IPS DF 4.7 (cell line): Measurements from ENCODE around the gene OASL.
"Not testable (repeated sequence)": the region's sequence is repeated elsewhere in the genome, so short reads cannot be mapped to it uniquely, and the experiment has no call there.

Experiments
- DNase-seq: peaks from one replicate; pipeline ENCODE4 v3.0.0-alpha.2; 2013; ENCODE audit warnings: low spot score; ENCODE audit errors: extremely low read depth

The OASL gene

DNA sequence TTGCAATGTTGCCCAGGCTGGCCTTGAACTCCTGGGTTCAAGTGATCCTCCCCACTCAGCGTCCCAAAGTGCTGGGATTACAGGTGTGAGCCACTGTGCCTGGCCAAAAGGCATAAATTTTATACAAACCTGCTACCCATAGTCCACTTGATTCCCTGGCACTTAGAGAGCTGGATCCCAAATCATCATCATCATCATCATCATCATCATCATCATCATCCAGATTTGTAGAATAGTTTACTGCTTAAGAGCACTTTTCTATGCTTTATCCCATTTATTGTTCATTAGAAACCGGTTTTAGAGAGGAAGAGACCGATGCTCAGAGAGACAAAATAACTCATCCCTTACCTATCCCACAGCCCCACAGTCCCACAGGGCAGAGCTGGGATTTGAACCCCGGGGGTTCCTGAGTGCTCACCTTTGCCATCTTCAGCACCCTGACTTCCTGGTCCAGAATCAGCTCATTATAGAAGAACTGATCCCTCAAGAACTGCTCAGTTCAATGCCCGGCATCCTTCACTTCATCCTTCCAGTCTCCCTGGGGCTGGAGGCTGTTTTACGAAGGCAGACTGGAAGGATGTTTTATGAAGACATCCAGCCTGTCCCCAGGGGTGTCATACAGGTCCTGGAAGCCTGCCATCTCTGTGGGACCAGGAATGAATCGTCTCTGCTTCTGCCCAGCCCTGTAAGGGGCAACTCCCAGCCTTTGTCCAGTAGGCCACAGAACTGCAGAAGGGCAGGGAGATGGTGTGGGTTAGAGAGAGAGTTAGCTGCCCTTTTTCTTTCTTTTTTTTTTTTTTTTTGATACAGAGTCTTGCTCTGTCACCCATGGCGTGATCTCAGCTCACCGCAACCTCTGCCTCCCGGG is 20.2 kb upstream of the OASL start:
- no peak for DNase-seq

DNA sequence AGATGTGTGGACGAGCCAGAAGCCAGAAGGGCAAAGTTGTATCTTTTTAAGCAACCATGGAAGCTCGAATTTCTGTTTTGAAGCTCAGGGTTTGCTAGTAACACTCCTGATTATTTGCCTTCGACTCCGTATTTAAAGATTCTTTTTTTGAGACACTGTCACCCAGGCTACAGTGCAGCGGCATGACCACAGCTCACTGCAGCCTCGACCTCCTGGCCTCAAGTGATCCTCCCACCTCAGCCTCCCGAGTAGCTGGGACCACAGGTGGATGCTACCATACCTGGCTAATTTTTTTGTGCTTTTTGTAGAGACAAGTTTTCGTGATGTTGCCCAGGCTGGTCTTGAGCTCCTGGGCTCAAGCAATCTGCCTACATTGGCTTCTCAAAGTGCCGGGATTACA is 18.7 kb upstream of the OASL start:
- no peak for DNase-seq

DNA sequence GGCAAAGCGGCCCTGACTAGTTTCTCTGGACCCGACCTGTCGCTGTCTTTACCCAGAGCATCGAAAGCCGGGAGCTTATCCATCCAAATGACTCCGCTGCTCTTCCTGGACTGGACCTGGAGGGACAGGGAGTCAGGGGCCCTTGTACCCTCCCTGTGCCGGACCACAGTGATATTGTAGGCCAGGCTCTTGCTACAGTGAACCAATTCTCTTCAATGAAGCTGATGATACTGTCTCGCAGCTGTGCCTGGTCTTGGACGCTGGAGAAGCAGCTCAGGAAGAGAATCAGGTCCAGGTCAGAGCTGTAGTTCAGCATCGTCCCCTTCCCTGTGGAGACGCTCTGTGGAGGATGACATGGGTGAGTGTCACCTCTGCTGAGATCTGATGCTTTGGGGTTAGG is 14.7 kb upstream of the OASL start:
- DNase-seq = no peak

DNA sequence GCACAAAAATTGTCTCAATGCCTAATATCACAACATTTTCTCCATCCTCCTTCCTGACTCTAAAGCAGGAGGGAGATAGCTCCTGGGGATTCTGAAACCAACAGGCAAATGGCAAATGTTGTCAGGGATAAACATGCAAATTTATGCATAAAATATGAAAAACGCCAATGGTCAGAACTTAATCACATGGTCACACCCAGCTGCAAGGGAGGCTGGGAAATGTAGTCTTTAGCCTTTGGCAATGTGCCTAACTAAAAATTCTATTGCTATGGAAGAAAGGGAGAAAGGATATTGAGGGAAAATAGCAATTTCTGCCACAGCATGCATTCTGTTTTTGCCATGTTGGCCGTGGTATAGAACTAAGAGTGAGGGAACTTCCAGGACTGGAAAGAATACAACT is 11.7 kb upstream of the OASL start:
- no peak for DNase-seq

DNA sequence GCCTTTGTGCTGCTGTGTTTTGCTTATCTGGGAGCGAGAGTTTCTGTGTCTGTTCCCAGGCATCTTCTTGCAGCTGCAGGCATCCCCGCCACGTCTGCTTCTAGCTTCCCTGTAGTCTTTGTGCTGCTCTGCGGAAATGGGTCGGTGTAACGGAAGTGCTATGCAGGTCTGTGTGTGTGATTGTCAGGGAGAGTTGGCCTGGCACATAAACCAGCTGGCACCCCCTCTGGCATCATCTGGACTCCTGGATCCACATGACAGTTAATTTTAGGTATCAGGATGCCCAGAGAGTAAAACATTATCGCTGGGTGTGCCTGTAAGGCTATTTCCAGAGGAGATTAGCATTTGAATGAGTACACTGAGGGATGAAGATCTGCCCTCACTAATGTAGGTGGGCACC is 9.4 kb upstream of the OASL start:
- DNase-seq = no peak

DNA sequence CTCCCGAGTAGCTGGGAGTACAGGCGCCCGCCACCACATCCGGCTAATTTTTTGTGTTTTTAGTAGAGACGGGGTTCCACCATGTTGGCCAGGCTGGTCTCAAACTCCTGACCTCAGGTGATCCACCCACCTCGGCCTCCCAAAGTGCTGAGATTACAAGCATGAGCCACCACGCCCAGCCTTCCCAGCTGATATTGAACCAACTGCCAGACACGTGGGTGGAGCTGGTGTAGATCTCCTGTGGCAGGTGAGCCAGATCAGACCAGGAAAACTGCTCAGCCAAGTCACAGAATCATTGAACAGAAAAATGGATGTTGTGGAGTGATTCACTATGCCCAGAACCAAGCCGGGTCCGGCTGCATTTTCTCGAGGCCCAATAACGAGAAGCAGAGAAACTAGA is 8.4 kb upstream of the OASL start:
- not testable (repeated sequence) for DNase-seq

DNA sequence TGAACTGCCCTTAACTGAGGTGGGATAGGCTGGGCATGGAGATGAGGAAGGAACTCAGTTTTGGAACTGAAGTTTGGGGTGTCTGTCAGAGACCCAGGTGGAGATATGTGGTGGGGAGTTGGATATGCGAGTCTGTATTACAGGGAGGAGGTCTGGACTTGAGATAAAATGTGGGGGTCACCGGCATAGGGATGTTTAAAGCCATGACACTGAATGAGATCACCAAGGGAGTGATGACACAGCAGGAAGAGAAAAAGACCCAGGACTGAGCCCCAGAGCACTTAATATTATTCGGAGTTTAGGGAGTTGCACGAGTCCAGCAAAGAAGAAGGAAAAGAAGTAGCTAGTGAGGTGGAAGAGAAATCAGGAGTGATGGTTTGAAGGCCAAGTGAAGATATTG is 4.0 kb upstream of the OASL start:
- DNase-seq = no peak

DNA sequence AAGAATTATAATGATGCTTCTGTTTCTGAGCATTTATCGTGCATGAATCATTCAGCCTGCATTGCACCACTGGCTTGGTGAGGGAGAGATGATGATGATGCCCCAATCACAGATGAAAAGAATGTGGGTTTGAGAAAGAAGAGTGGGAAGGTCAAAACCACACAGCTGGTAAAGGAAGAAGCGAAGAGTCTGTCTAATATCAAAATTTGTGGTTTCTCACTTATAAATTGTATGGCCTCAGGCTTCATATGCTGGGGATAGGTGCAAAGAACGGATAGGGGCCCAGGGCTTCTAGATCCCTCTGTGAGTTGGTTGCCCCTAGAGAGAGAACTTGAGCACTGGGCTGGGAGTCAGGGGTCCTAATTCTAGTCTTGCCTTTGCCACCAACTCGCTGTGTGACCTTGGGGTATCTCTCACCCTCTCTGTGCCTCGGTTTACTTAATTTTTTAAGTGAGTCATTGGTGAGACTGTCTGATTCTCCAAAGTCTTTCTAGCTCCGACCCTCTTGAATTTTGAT is 2.2 kb downstream of the OASL start:
- no peak for DNase-seq

DNA sequence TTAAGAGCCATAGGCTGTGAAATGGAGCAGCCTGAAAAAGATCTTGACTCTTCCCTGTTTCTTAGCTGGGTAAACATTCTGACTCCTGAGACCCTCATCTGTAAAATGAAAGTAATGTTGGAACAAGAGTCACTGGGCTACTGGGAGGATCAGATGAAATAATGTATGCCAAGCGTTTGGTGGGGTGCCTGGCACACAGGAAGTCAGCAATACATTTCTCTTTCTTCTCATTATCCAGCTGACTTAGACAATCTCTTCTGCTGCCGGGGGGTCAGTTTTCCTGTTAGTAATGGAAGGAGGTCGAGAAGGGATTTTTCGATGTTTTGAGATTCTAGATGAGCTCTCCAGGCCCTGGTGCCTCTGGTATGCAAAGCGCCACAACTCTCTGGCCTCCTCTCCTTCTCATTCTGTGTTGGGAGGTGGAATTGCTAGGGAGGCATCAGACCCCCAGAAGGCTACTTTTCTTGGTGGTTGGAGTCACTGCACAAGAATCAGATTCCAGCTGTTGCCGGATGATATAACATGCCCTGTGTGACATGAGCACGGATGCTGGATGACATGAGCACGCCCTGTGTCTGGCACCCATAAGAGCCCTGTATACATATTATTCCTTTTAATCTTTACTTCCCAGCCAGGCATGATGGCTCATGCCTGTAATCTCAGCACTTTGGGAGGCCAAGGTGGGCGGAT is 4.3 kb downstream of the OASL start:
- no peak for DNase-seq

DNA sequence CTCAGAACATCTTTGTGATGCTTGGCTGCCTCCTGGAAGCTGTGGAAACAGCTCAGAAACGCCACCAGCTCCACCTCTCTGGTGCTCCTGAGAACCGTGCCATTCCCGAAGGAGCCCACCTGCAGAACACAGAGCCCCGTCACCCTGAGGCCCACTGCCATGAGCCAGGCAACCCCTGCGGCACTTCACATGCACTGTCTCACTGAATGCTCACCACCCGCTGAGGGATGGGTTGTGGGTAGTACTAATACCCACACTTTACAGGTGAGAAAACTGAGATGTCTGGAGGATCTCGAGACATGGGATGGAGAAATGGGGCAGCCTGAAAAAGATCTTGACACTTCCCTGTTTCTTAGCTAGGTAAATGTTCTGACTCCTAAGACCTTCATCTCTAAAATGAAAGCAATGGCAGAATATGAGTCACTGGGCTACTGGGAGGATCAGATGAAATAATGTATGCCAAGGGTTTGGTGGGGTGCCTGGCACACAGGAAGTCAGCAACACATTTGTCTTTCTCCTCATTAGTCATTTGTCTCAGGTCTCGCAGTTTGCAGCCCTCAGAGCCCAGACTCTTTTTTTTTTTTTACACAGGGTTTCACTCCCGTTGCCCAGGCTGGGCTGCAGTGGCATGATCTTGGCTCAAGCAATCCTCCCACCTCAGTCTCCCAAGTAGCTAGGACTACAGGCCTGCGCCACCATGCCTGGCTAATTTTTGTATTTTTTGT is 5.3 kb downstream of the OASL start:
- no peak for DNase-seq

DNA sequence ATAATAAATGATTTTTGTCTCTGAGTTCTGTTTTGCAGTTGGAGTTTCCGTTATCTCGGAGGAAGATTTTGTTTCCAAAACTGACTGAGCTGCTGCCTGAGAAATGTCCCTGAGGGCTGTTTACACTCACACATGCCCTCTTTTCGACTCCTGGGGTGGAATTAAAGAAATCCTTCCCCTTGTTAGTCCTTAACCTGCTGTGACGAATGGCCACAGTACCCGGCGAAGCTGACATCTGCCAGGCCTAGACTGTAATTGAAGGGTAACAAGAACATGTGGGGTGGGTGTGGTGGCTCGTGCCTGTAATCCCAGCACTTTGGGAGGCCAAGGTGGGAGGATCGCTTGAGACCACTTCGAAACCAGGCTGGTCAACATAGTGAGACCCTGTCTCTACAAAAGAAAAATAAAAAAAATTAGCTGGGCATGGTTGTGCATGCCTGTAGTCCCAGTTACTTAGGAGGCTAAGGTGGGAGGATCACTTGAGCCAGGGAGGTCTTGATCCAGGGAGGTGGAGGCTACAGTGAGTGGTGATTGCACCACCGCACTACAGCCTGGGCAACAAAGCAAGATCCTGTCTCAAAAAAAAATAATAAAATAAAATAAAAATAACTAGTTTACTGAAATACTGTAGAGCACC is 8.4 kb downstream of the OASL start:
- DNase-seq = no peak

DNA sequence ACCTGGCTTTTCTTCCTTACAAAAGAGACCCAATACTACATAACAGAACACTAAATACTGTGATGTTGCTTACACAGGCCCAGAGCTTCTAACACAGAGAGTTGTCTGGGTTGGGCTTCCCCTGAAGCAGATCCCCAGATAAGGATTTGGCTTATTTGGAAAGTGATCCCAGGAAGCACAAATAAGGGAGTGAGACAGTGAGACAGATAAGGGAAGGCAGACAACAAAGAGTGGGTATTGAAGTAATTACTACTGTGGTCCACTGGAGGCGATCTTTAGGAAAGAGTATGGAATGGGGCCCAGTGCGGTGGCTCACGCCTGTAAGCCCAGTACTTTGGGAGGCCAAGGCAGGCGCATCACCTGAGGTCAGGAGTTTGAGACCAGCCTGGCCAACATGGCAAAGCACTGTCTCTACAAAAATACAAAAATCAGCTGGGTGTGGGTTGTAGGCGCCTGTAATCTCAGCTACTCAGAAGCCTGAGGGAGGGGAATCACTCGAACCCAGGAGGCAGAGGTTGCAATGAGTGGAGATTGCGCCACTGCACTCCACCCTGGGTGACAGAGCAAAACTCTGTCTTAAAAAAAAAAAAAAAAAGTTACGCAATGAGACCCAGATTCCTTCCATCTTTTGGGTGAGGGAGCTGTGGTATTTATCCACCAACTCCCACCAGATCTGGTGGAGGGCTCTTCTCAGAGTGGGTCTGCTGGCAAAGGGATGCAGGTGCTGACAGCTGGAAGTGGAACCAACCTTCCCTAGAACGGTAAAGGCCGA is 12.6 kb downstream of the OASL start:
- no peak for DNase-seq

DNA sequence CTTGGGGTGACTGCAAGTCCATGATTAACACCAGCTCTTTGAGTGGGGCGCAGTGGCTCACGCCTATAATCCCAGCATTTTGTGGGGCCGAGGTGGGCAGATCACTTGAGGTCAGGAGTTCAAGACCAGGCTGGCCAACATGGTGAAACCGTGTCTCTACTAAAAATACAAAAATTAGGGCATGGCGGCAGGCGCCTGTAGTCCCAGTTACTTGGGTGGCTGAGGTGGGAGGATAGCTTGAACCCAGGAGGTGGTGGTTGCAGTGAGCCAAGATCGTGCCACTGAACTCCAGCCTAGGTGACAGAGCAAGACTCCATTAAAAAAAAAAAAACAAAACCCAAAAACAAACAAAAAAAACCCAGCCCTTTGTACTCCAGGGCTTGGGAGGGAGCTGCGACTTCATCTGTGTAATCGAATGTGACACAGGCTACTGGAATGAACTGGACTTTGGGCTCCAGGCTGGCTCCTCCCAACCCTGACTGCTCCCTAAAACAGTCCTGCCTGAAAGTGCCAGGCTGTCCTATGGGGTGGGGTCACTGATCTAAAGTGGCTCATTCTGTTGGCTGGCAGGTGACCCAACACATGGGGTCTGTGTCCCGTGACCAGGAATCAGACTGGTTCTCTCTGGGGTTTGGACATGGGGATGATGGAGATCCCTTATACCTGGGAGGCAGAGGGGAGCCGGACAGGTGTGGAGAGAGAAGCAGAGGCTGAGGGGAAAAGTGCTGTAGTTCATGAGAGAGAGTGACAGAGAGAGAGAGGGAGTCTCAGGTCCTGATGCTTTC is 13.4 kb downstream of the OASL start:
- no peak for DNase-seq

DNA sequence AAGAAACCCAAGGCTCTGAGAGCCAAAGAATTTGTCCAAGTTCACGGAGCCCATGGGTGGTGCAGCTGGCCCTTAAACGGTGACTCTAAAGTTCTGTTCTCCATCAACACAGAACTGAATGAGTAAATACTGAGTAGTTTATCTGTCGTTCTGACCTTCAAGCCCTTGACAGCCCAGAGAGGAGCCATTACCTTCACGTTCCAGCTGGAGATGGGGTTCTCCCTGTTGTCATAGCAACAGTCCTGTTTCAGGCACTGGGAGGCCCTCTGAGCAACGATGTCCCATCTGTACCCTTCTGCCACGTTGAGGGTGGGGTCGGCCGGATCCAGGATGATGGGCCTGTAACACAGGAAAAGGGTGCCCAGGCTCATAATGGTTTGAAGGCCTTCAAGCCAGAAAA is 15.2 kb downstream of the OASL start:
- DNase-seq = no peak

DNA sequence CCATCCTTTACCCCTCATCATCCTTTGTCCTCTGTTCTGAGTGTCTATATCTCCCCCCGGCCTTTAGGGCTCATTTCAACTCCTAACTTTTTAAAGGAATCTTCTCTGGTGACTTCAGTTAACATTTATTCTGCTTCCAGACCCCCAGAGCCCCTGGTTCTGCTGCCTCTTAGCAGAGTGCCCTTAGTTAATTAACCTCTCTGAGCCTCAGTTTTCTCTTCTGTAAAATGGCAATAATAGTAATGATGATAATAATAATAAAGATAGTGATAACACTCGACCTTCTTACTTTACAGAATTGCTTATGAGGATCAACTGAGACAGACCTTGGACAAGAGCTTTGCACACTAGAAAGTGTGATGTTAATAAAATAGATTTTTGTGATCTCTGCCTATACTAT is 16.3 kb downstream of the OASL start:
- no peak for DNase-seq

DNA sequence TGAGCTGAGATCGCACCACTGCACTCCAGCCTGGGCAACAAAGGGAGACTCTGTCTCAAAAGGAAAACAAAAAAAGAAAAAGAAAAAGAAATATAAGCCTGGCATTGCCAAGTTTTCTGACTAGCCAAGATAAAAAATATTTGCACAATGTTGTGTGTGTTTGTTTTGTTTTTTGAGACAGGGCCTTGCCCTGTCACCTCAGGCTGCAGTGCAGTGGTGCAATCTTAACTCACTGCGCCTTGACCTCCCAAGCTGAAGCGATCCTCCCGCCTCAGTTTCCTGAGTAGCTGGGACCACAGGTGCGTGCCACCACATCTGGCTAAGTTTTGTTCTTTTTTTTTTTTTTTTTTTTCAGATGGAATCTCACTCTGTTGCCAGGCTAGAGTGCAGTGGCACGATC is 17.3 kb downstream of the OASL start:
- no peak for DNase-seq

DNA sequence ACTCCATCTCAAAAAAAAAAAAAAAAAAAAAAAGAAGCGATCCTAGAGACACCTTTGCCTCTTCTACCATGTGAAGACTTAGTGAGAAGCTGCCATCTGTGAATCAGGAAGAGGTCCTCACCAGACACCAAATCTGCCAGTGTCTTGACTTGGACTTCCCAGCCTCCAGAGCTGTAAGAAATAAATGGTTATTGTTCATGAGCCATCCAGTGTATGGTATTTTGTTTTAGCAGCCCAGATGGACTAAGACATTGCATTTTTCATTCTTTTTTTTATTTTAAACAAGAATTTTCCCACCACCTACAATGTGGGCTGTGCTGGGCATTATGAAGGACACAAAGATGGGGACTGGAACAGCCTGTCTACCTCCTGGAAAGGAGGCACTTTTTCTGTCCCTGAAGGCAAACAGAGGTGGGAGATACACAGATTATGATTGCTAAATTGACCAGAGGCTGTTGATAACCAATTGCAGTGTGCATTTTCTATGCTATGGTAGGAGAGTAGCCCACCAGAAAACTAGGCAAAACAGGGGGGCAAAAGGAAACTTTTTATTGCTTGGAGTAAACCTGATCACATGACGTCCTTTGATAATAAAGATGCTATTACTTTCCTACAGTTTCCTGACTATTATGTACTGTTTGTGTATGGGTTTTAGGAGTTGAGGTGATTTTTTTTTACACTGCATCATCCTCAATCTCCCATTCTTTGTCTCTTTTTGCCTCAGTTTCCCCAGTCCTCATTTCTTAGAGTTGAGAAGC is 20.0 kb downstream of the OASL start:
- DNase-seq = no peak

DNA sequence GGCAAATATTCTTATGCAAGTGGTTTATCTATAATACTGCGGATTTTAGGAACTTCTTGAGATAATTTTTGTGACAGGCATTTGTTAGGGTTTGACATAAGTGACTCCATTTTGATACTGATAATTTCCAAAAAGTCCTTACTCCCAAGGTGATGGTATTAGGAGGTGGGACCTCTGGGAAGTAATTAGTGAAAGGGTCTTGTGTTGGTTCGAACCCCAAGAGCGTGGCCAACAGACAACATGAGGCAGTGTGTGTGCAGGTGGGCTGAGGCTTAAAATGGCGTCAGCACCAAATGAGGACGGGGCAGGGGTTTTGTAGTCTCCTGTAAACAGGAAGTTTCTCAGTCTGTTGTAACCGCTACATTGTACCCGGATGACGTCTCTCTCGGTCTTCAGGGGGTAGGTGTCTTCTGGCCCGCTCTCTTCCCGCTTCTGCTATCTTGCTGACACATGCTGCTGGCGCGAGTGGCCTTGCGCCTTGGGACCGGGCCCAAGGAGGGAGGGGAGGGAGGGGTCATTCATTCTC is 21.0 kb downstream of the OASL start:
- DNase-seq = no peak
